ENCODE measurements around the gene PHACTR3. TPM values are rescaled to one million over a fixed set of nuclear protein-coding genes. Genes with fewer than 3 reads are reported as not detected.

The PHACTR3 gene
- total RNA-seq, 1 donor from 2014 or later = 1.1 TPM

- no peaks in the 10 kb centered on the region for H3K36me3 Mint-ChIP-seq (ENCODE audit: insufficient read depth)
- H3K4me3 Mint-ChIP-seq (ENCODE audit: low read depth) = no peak overlapping the region
- TF ChIP-seq CTCF (IDR thresholded peaks at IDR 0.05; ENCODE audit: unreplicated experiment) = no peak
- no peak overlapping the region for H3K27ac Mint-ChIP-seq
- no peak for DNase-seq (ENCODE audit: low spot score, unreplicated experiment)
- peaks cover under 1% of the 10 kb centered on the region for H3K9me3 Mint-ChIP-seq (ENCODE audit: low read depth)
- peaks cover 6% of the 10 kb centered on the region for H3K27me3 Mint-ChIP-seq
- H3K4me1 Mint-ChIP-seq (ENCODE audit: low read depth) = no peaks in the 10 kb centered on the region
Observed at GRCh38 chr20:59725476-59726280, 121.3 kb downstream of the PHACTR3 start.

- Mint-ChIP-seq H3K36me3 (ENCODE audit: insufficient read depth) (no peaks in the 10 kb centered on the region), H3K27ac (no peak overlapping the region), H3K9me3 (ENCODE audit: low read depth) (no peaks in the 10 kb centered on the region), H3K27me3 (peaks cover 6% of the 10 kb centered on the region), H3K4me1 (ENCODE audit: low read depth) (no peaks in the 10 kb centered on the region), H3K4me3 (ENCODE audit: low read depth) (no peak overlapping the region)
- TF ChIP-seq CTCF (IDR thresholded peaks at IDR 0.05; ENCODE audit: unreplicated experiment) = no peak
- DNase-seq (ENCODE audit: low spot score, unreplicated experiment) = no peak
Observed at GRCh38 chr20:59726281-59726595, 121.9 kb downstream of the PHACTR3 start.

- no peak overlapping the region for H3K4me3 Mint-ChIP-seq (ENCODE audit: low read depth)
- no peaks in the 10 kb centered on the region for H3K36me3 Mint-ChIP-seq (ENCODE audit: insufficient read depth)
- H3K27me3 Mint-ChIP-seq = peaks cover 4% of the 10 kb centered on the region
- H3K27ac Mint-ChIP-seq = no peak overlapping the region
- H3K4me1 Mint-ChIP-seq (ENCODE audit: low read depth) = no peaks in the 10 kb centered on the region
- DNase-seq (ENCODE audit: low spot score, unreplicated experiment) = no peak
- no peaks in the 10 kb centered on the region for H3K9me3 Mint-ChIP-seq (ENCODE audit: low read depth)
- TF ChIP-seq CTCF (IDR thresholded peaks at IDR 0.05; ENCODE audit: unreplicated experiment) = no peak
Observed at GRCh38 chr20:59728722-59729430, 124.5 kb downstream of the PHACTR3 start.

GRCh38 chr20:59729506-59729905, 125.2 kb downstream of the PHACTR3 start:
- no peak overlapping the region for H3K27ac Mint-ChIP-seq
- no peaks in the 10 kb centered on the region for H3K36me3 Mint-ChIP-seq (ENCODE audit: insufficient read depth)
- no peaks in the 10 kb centered on the region for H3K4me1 Mint-ChIP-seq (ENCODE audit: low read depth)
- peaks cover 4% of the 10 kb centered on the region for H3K27me3 Mint-ChIP-seq
- H3K9me3 Mint-ChIP-seq (ENCODE audit: low read depth) = no peaks in the 10 kb centered on the region
- no peak for TF ChIP-seq CTCF (IDR thresholded peaks at IDR 0.05; ENCODE audit: unreplicated experiment)
- no peak for DNase-seq (ENCODE audit: low spot score, unreplicated experiment)
- H3K4me3 Mint-ChIP-seq (ENCODE audit: low read depth) = no peak overlapping the region

GRCh38 chr20:59730722-59731121, 126.4 kb downstream of the PHACTR3 start:
- no peak overlapping the region for H3K27ac Mint-ChIP-seq
- no peak for TF ChIP-seq CTCF (IDR thresholded peaks at IDR 0.05; ENCODE audit: unreplicated experiment)
- no peak for DNase-seq (ENCODE audit: low spot score, unreplicated experiment)
- no peaks in the 10 kb centered on the region for H3K4me1 Mint-ChIP-seq (ENCODE audit: low read depth)
- H3K9me3 Mint-ChIP-seq (ENCODE audit: low read depth) = no peaks in the 10 kb centered on the region
- H3K27me3 Mint-ChIP-seq = peaks cover 4% of the 10 kb centered on the region
- no peaks in the 10 kb centered on the region for H3K36me3 Mint-ChIP-seq (ENCODE audit: insufficient read depth)
- H3K4me3 Mint-ChIP-seq (ENCODE audit: low read depth) = no peak overlapping the region

Data from progenitor cell of endocrine pancreas (in vitro differentiated cells).